K562 (cell line): ENCODE measurements around the gene TMEM167A. TPM values are rescaled to one million over a fixed set of nuclear protein-coding genes. Genes with fewer than 3 reads are reported as not detected.

ENCODE experiments used
- ATAC-seq: fragments of 200-7000 bp; cut with Tn5 transposase; 3 replicates; pipeline ENCODE4 v1.9.1; 2020; ENCODE audit warnings: moderate library complexity
- BruUV-seq: library from RNA; stranded (reverse); fragments of 400-500 nt; replicated peaks from 2 replicates; lab custom pipeline; 2021; lab: Mats Ljungman, UMichigan
- CTCF ChIA-PET: fragments of 300-600 bp; formaldehyde crosslinking; extraction: SDS; loops from one replicate; lab custom pipeline; 2021; ENCODE audit warnings: low intra/inter-chr PET ratio; lab: Yijun Ruan, JAX
- POLR2A ChIA-PET: fragments of 300-600, 350-650 bp; sonication (Branson Sonifier 250); formaldehyde crosslinking; extraction: SDS; loops from one replicate; lab custom pipeline; 2021; ENCODE audit warnings: antibody characterized with exemption, inconsistent platforms; lab: Yijun Ruan, JAX
- DNase-seq, 4 experiments: peaks; one replicate each; pipeline versions ENCODE4 v3.0.0 to v3.0.0-alpha.2; 2011 to 2018; ENCODE audit warnings: low spot score in 3 of 4, mixed read lengths in 3 of 4; ENCODE audit errors: extremely low read depth in 1 of 4
- FAIRE-seq: peaks from 2 replicates; lab custom pipeline; 2011; peaks lifted over from hg19 to GRCh38; lab: Jason Lieb, UNC
- H2AFZ ChIP-seq: 2 replicates; pipeline ENCODE4 v1.6.0; 2011; ENCODE audit warnings: low read depth, low read length, control low read depth, inconsistent platforms
- H3K27ac ChIP-seq: fragments of 200-600 bp; 3 replicates; pipeline ENCODE4 v1.8.0; 2011; ENCODE audit warnings: low read depth, mild to moderate bottlenecking, control low read depth, inconsistent platforms, low read length, moderate library complexity, mixed read lengths; ENCODE audit errors: extremely low read depth
- H3K27me3 ChIP-seq, 2 experiments: fragments of 300-600 bp in 1 of 2; 2 replicates in 1 of 2; 3 replicates in 1 of 2; pipeline versions ENCODE4 v1.6.0 to v1.8.0; 2011; ENCODE audit warnings: inconsistent platforms in 2 of 2, low read length in 2 of 2, mild to moderate bottlenecking in 1 of 2, mixed read lengths in 1 of 2, moderate library complexity in 1 of 2; ENCODE audit not compliant: control insufficient read depth in 2 of 2, insufficient read depth in 2 of 2
- H3K36me3 ChIP-seq: fragments of 300-600 bp; 3 replicates; pipeline ENCODE4 v1.8.0; 2011; ENCODE audit warnings: mild to moderate bottlenecking, low read length, inconsistent platforms; ENCODE audit not compliant: control insufficient read depth, insufficient read depth
- H3K4me1 ChIP-seq, 2 experiments: fragments of 200-600 bp in 1 of 2; replicated peaks in 1 of 2; 2 replicates in 1 of 2; 3 replicates in 1 of 2; pipeline versions ENCODE4 v1.5.1 to v1.8.0; 2011; ENCODE audit warnings: inconsistent platforms in 2 of 2, low read length in 2 of 2, mild to moderate bottlenecking in 1 of 2, mixed read lengths in 1 of 2, moderate library complexity in 1 of 2; ENCODE audit not compliant: control insufficient read depth in 2 of 2, insufficient read depth in 2 of 2
- H3K4me2 ChIP-seq: 2 replicates; pipeline ENCODE4 v1.6.1; 2011; ENCODE audit warnings: low read length, control low read depth, inconsistent platforms, mixed read lengths; ENCODE audit not compliant: insufficient read depth
- H3K4me3 ChIP-seq: fragments of 200-600 bp; sonication (generic), shearing (Covaris generic); 2 replicates; pipeline ENCODE4 v1.5.1; 2016; ENCODE audit warnings: control low read depth, inconsistent platforms
- H3K79me2 ChIP-seq: fragments of 200-600 bp; 3 replicates; pipeline ENCODE4 v1.8.0; 2011; ENCODE audit warnings: low read length, inconsistent platforms; ENCODE audit not compliant: control insufficient read depth, insufficient read depth
- H3K9ac ChIP-seq, 2 experiments: 2 replicates each; pipeline versions ENCODE4 v1.6.0 to v1.6.1; 2011; ENCODE audit warnings: low read depth in 2 of 2, low read length in 2 of 2, control low read depth in 1 of 2, inconsistent platforms in 1 of 2, mild to moderate bottlenecking in 1 of 2, mixed read lengths in 1 of 2; ENCODE audit not compliant: insufficient read depth in 1 of 2
- H3K9me1 ChIP-seq: one replicate; pipeline ENCODE4 v1.6.0; 2011; ENCODE audit warnings: inconsistent platforms, mild to moderate bottlenecking, low read length, moderate library complexity; ENCODE audit not compliant: control insufficient read depth, insufficient read depth
- H3K9me3 ChIP-seq: replicated peaks from 2 replicates; pipeline ENCODE4 v1.5.1; 2011; ENCODE audit warnings: low read depth, low read length, inconsistent platforms; ENCODE audit not compliant: control insufficient read depth, insufficient read depth
- H4K20me1 ChIP-seq: replicated peaks from 2 replicates; pipeline ENCODE4 v1.6.1; 2011; ENCODE audit warnings: low read length, inconsistent platforms, mixed read lengths; ENCODE audit not compliant: control insufficient read depth, insufficient read depth
- CEBPG ChIP-seq, 3 experiments: fragments of 200-800 bp in 1 of 3; sonication (Bioruptor generic) in 1 of 3; sonication (generic) in 1 of 3; formaldehyde crosslinking in 1 of 3; IDR thresholded peaks in 2 of 3; conservative IDR thresholded peaks in 1 of 3; 2 replicates each; pipeline versions ENCODE4 v1.6.1 to v1.8.0; 2016 to 2022; ENCODE audit warnings: missing compliant biosample characterization in 2 of 3, missing genetic modification characterization in 2 of 3, mild to moderate bottlenecking in 1 of 3, missing genetic modification reagents in 1 of 3
- EP400 ChIP-seq: fragments of 450-650 bp; IDR thresholded peaks from 2 replicates; pipeline ENCODE4 v1.6.1; 2017; ENCODE audit warnings: antibody characterized with exemption, mild to moderate bottlenecking, moderate library complexity
- ETV5 ChIP-seq: sonication (generic); formaldehyde crosslinking; IDR thresholded peaks from 2 replicates; pipeline ENCODE4 v1.4.0; 2020; ENCODE audit warnings: low read depth, mild to moderate bottlenecking, missing genetic modification reagents
- MBD2 ChIP-seq: sonication (generic); IDR thresholded peaks from 2 replicates; pipeline ENCODE4 v1.6.1; 2016; ENCODE audit warnings: low read depth, borderline replicate concordance
- MEIS2 ChIP-seq: fragments of 450-650 bp; IDR thresholded peaks from 2 replicates; pipeline ENCODE4 v1.6.1; 2014; ENCODE audit warnings: mild to moderate bottlenecking; ENCODE audit not compliant: partially characterized antibody
- MXI1 ChIP-seq: IDR thresholded peaks from 2 replicates; pipeline ENCODE4 v1.6.1; 2011; ENCODE audit warnings: low read depth, mild to moderate bottlenecking, improper control_type of control experiment, low read length
- NFE2L1 ChIP-seq: fragments of 450-650 bp; IDR thresholded peaks from 2 replicates; pipeline ENCODE4 v1.6.1; 2016; ENCODE audit warnings: missing genetic modification characterization, low read depth, mild to moderate bottlenecking, missing compliant biosample characterization, moderate library complexity, borderline replicate concordance
- NR2C1 ChIP-seq, 2 experiments: fragments of 450-650 bp; IDR thresholded peaks; 2 replicates each; pipeline ENCODE4 v1.6.1; 2017; ENCODE audit warnings: mild to moderate bottlenecking in 2 of 2, antibody characterized with exemption in 1 of 2, inconsistent platforms in 1 of 2, missing compliant biosample characterization in 1 of 2, missing genetic modification characterization in 1 of 2
- PTBP1 ChIP-seq: fragments of 200-400 bp; formaldehyde crosslinking; IDR thresholded peaks from 2 replicates; pipeline ENCODE4 v1.6.1; 2017; ENCODE audit warnings: low read depth, low read length
- PTTG1 ChIP-seq: fragments of 450-650 bp; IDR thresholded peaks from 2 replicates; pipeline ENCODE4 v1.6.1; 2016; ENCODE audit warnings: low read depth, mild to moderate bottlenecking, missing genetic modification characterization, missing compliant biosample characterization
- ZBED1 ChIP-seq: IDR thresholded peaks from 2 replicates; pipeline ENCODE4 v1.6.1; 2014
- ZNF12 ChIP-seq: sonication (generic); formaldehyde crosslinking; IDR thresholded peaks from 2 replicates; pipeline ENCODE4 v1.4.0; 2020; ENCODE audit warnings: mild to moderate bottlenecking, missing genetic modification reagents
- ZNF354B ChIP-seq: fragments of 250-450 bp; sonication (Bioruptor Pico); IDR thresholded peaks from 2 replicates; pipeline ENCODE4 v1.4.0; 2020
- ZNF696 ChIP-seq: fragments of 250-450 bp; sonication (Bioruptor Pico); conservative IDR thresholded peaks from 2 replicates; pipeline ENCODE4 v1.4.0; 2020; ENCODE audit warnings: mild to moderate bottlenecking, moderate library complexity
- WGBS: fragments of 100-300 bp; shearing (Covaris generic); methylation state at CpG from one replicate; pipeline ENCODE4 v1.1.6; 2016; ENCODE audit warnings: low coverage, mixed read lengths; ENCODE audit not compliant: insufficient coverage; ENCODE audit errors: missing lambda C conversion rate; 5-methylcytosine and 5-hydroxymethylcytosine counted together
- in situ Hi-C: fragments of 300-500 bp; cut with MboI; formaldehyde crosslinking; loops from 4 replicates; pipeline ENCODE4 v1.15.0; 2018; ENCODE audit warnings: inconsistent platforms, mixed read lengths
- intact Hi-C: fragments of 100-400 bp; cut with micrococcal nuclease; formaldehyde crosslinking; loops from 2 replicates; pipeline ENCODE4 v1.14.2; 2022
- polyA plus RNA-seq, 8 experiments: library from polyadenylated mRNA; depleted of rRNA in 4 of 8; stranded (reverse) in 5 of 8; unstranded in 3 of 8; fragments of >200 nt; fragmentation: Nextera tagmentation in 2 of 8; fragmentation: Illumina TruSeq in 1 of 8; extraction: Ambion mirVana in 2 of 8; extraction: Trizol in 1 of 8; gene quantifications; 2 replicates each; pipeline versions ENCODE4 v1.2.1 to v1.2.3, GENCODE V29; 2011 to 2014; ENCODE audit warnings: inconsistent platforms in 1 of 8, missing spikeins in 1 of 8
- total RNA-seq, 7 experiments: library from RNA; depleted of rRNA in 6 of 7; stranded (reverse); fragments of >200 nt in 6 of 7; fragmentation: Illumina TruSeq in 2 of 7; extraction: Trizol in 2 of 7; gene quantifications; 2 replicates each; pipeline versions ENCODE4 v1.2.1 to v1.2.3, GENCODE V29; 2011 to 2021; ENCODE audit warnings: low replicate concordance in 1 of 7
- TF ChIP-seq, protein P1 (sequence below): IDR thresholded peaks from 3 replicates; pipeline ENCODE4 v1.6.1; 2011; ENCODE audit warnings: borderline replicate concordance, mild to moderate bottlenecking, moderate library complexity; ENCODE audit not compliant: insufficient read length; ENCODE audit errors: extremely low read depth
- TF ChIP-seq, protein P2 (sequence below), 2 experiments: fragments of 450-650 bp in 1 of 2; sonication (generic) in 1 of 2; formaldehyde crosslinking in 1 of 2; IDR thresholded peaks in 1 of 2; conservative IDR thresholded peaks in 1 of 2; 2 replicates each; pipeline versions ENCODE4 v1.6.1 to v1.8.1; 2016 to 2023; ENCODE audit warnings: mild to moderate bottlenecking in 2 of 2, moderate library complexity in 2 of 2, inconsistent platforms in 1 of 2, missing genetic modification reagents in 1 of 2
- TF ChIP-seq, protein P3 (sequence below): sonication (generic); formaldehyde crosslinking; IDR thresholded peaks from 2 replicates; pipeline ENCODE4 v1.9.0; 2022; ENCODE audit warnings: mild to moderate bottlenecking, missing genetic modification reagents

The TMEM167A gene
- total and polyA plus RNA-seq, 9 of the 15 experiments (the other 6 are each of a cell fraction or from before 2014, with no cell fraction given), result 35.3 to 458 (median 110) TPM

GRCh38 chr5:83066548-83067110 is 10.6 kb downstream of the TMEM167A start:
- Histone ChIP-seq H2AFZ (no peak overlapping the region), H3K27ac (no peak overlapping the region), H3K4me2 (no peak overlapping the region), H3K4me1 (peaks cover 0 to 4% of the 10 kb centered on the region in 2 experiments; a peak in 1 of 5 replicates), H3K36me3 (peaks cover 53% of the 10 kb centered on the region), H3K4me3 (no peak overlapping the region), H3K9me3 (no peaks in the 10 kb centered on the region), H3K9ac (no peak overlapping the region), H3K9me1 (no peaks in the 10 kb centered on the region), H3K27me3 (no peaks in the 10 kb centered on the region), H3K79me2 (peaks cover 100% of the 10 kb centered on the region), H4K20me1 (peaks cover 4% of the 10 kb centered on the region; the same call in 1 of the 2 replicates)
- ChIA-PET CTCF (no interaction called here), POLR2A (interaction anchor here (0.7 kb wide), 1 partner anchor 11 kb away, joined by 3 read pairs; the partner anchor contains the start of genes TMEM167A and XRCC4)
- in situ Hi-C loops (no loop called here), intact Hi-C loops (no loop called here)
- WGBS, result 32% methylated on average over 3 of the region's 3 CpGs
- FAIRE-seq, result no peak
- peak; percentile 87 for ATAC-seq
- DNase-seq, result peak in 1 of 4 experiments; percentile 27
- BruUV-seq, result no TSS peak
- TF ChIP-seq ZBED1 (no peak), CEBPG (CRISPR knock-in tag; IDR thresholded peaks at IDR 0.05) (peak; percentile 54), CEBPG (tag; conservative IDR thresholded peaks at IDR 0.05 in 1 of 2, IDR thresholded peaks at IDR 0.05 in 1 of 2) (no peak), MBD2 (no peak), PTTG1 (tag) (no peak), ZNF354B (CRISPR knock-in tag) (no peak), ZNF696 (no peak), EP400 (0 out of 2 replicates have a peak, but pooled peaks have one; percentile 14), MXI1 (no peak), MEIS2 (no peak), ZNF12 (no peak), PTBP1 (no peak), NR2C1 (IDR thresholded peaks at IDR 0.05) (peak; percentile 75), NR2C1 (tag; IDR thresholded peaks at IDR 0.05) (peak; percentile 85), ETV5 (CRISPR knock-in tag) (no peak), NFE2L1 (no peak)
- TF ChIP-seq, protein P1, sequence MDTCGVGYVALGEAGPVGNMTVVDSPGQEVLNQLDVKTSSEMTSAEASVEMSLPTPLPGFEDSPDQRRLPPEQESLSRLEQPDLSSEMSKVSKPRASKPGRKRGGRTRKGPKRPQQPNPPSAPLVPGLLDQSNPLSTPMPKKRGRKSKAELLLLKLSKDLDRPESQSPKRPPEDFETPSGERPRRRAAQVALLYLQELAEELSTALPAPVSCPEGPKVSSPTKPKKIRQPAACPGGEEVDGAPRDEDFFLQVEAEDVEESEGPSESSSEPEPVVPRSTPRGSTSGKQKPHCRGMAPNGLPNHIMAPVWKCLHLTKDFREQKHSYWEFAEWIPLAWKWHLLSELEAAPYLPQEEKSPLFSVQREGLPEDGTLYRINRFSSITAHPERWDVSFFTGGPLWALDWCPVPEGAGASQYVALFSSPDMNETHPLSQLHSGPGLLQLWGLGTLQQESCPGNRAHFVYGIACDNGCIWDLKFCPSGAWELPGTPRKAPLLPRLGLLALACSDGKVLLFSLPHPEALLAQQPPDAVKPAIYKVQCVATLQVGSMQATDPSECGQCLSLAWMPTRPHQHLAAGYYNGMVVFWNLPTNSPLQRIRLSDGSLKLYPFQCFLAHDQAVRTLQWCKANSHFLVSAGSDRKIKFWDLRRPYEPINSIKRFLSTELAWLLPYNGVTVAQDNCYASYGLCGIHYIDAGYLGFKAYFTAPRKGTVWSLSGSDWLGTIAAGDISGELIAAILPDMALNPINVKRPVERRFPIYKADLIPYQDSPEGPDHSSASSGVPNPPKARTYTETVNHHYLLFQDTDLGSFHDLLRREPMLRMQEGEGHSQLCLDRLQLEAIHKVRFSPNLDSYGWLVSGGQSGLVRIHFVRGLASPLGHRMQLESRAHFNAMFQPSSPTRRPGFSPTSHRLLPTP, result no peak
- TF ChIP-seq, protein P2, sequence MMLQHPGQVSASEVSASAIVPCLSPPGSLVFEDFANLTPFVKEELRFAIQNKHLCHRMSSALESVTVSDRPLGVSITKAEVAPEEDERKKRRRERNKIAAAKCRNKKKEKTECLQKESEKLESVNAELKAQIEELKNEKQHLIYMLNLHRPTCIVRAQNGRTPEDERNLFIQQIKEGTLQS (IDR thresholded peaks at IDR 0.05), result peak; percentile 30; the same call in 1 of the 2 replicates
- TF ChIP-seq, protein P2 (CRISPR knock-in tag; conservative IDR thresholded peaks at IDR 0.05), result no peak
- TF ChIP-seq, protein P3, sequence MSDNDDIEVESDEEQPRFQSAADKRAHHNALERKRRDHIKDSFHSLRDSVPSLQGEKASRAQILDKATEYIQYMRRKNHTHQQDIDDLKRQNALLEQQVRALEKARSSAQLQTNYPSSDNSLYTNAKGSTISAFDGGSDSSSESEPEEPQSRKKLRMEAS (CRISPR knock-in tag), result no peak
